ENCODE results near the gene MAGED1.

- TF ChIP-seq CTCF (conservative IDR thresholded peaks at IDR 0.05; ENCODE audit: low read depth in 2 of 2) (no peak), POLR2AphosphoS5 (IDR thresholded peaks at IDR 0.05; ENCODE audit: low read depth) (no peak)
Observed at GRCh38 chrX:51891245-51891644, 2.2 kb upstream of the MAGED1 start.

Data from GM23338 (cell line).